ENCODE measurements around the gene OLFM2.
A peak's percentile ranks its signal among the peaks of the same experiment; 100 is the strongest.
"Not testable (repeated sequence)": the region's sequence is repeated elsewhere in the genome, so short reads cannot be mapped to it uniquely, and the experiment has no call there.

Gene OLFM2

DNA sequence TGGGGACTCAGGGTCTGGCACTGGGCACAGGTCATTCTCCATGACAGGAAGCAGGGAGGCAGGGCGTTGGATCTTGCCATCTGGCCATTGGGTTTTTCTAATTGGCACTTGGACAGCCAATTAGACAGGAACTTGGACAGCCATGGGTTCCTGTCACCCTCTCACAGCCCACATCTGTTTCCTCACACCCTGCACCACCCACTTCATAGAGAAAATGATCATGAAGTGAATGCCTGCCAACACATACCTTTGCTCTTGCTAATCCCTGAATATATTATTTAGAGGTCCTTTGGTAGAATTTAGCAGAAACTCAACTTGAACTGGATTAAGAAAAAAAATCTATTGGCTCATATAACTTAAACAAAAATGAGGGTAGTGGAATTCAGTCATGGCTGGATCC lies 4.9 kb upstream of the OLFM2 start:
- DNase-seq: no peak

DNA sequence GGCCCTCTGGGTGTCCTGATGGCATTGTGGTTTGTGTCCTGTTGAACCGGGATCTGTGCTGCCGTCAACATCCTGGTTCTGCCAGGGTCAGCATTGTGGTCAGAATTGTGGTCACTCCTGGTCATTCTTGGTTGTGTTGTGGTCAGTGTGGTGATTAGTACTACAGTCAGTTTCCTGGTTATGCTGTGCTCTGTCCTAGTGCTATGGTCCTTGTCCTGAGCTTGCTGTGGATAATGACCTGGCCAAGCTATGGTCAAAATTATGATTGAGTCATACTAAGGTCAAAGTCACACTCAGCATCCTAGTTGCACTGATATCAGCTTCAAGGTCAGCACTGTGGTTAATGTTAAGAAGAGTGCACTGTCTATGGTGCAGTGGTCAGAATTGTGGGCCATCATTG lies 4.5 kb upstream of the OLFM2 start:
- DNase-seq: no peak

DNA sequence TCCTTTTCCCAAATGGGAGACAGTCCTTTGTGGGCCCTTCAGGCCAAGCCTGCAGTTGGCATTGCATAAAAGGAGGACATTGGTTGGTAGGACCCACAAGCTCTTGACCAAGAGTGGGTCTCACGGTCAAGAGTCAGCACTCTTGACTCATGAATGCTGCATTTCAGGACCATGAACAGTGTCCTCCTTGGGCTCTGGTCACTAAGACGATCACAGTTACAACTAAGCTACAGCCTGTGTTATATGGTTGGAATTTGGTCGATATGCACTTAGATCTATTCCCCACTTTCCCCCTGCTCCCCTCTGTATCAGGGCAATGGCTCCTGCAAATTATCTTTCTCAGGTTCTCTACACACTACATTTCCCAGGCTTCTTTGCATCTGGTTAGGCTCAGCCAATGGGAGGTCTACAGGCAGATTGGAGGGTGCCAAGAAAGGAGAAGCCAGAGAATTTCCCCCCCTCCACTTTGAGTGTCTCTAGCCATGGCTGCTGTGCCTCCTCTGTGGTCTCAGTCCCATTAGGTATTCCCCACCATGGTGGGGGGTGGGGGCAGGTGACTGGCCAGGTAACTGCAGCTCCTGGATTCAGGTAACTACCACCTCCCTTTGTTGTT lies 3.1 kb upstream of the OLFM2 start:
- DNase-seq: no peak

DNA sequence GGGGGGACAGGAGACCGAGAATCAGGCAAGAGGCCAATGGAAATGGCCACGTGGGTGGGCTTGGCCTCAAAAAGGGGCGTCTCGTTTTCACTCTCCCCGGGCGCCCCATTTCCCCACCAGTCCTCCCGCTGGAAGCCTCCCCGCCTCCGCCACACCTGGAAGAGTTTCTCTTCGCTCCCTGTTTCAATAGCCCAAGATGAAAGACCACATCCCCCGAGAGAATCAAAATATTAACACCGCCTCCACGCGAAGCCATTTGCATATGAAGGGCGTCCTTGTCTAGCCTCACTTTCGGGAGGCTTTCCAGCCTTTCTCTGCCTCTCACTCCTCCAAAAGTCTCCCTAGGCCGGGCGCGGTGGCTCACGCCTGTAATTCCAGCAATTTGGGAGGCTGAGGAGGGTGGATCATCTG lies 691 bp upstream of the OLFM2 start:
- DNase-seq: peak in 1 of 2 experiments; percentile 13

DNA sequence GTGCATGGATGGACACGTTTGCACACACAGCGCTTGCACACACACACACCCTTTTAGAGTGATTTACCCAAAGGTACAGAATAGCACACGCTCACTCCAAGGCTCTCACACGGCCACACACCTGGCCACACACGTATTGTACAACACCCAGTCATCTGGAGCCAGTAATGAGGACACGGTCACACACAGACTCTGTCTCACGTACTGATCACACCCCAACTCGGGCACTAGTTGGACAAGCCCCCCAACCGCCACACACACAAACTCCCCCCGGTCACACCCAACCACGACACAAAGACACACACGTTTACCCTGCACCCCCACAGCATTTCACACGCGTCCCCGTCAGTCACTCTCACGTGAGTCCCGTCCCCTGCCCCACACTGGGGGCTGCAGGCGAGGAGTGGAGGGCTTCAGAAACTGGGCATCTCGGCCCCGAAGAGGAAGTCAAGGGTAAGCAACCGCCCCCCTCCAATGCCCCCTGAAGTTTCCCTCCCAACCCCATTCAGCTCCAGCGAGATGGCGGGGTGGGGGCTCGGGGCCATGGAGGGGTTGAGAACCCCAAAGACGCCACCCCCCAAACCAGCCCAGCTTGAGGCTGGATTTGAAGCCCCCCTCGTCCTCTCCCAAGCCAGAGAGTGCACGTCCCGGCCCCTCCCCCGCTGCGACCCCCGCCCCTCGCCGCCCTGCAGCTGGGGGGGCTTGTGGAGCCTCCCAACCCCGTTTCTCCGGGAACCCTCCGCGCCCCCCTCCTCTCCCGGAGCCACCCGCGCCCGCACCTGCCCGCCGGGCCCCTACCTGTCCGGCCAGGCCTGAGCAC lies 599 bp downstream of the OLFM2 start:
- DNase-seq: no peak

DNA sequence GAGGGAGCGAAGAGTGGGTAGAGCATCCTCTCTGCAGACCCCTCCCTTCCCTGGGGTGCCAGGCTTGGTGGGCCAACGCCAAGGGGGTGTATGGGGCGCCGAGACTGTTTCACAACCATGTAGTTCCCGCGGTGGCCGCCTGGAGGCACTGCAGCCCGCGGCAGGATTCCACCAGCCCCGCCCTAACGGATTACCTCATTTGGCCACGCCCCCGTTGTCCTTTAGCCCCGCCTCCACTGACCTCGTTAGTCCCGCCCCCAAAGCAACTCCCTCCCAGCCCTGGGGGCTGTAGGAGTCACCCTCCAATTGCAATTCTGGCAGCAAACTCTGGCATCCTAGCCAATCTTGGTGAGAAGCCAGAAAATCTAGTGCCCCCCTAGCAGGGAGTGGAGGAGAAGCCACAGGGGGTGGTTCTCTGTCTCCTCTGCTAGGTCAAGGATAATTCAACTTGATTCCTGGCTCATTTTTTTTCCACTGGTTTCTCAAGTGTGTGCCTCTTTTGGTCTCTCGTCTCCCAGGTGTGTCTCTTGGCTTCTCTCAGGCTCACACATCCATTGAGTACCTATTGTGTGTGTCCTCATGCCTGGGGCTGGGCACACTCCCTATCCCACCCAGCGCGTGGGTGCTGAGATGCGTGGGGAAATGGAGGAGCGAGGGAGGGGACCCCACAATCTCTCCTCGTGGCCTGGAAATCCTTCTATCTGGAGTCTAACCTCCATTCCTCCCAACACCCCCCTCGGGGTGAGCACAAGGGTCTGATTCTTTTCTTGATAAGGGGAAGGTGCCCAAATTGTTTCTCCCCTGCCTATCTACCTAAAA lies 2.0 kb downstream of the OLFM2 start:
- DNase-seq: peak in 1 of 2 experiments; percentile 74

DNA sequence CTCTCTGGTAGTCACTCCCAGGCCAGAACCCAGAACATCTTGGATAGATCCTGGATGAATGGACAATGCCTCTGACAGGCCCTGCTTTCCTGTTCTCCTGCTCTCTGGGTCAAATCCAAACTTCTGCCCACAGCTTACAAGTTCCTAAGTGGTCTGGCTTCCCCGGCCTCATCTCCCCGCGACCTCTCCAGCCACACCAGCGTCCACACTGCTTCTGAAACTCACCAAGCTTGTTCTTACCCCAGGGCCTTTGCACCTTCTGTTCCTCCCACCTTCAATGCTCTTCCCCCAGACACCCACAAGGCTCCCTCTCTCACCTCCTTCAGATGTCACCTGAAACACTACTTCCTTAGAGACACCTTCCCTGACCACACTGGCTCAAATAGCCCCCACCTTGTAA lies 3.5 kb downstream of the OLFM2 start:
- no peak for DNase-seq

DNA sequence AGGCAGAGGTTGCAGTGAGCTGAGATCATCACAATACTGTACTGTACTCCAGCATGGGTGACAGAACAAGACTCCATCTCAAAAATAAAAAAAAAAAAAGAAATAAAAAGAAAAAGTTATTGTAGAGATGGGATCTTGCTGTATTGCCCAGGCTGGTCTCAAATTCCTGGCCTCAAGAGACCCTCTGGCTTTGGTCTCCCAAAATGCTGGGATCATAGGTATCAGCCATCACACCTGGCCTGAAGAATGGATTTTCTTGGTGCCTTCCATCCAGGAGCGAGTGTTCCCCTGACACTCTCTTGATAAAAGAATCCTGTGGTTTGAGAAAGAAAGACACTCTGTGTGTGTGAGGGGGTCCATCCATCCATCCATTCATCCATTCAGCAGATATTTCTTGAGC lies 4.7 kb downstream of the OLFM2 start:
- no peak for DNase-seq

DNA sequence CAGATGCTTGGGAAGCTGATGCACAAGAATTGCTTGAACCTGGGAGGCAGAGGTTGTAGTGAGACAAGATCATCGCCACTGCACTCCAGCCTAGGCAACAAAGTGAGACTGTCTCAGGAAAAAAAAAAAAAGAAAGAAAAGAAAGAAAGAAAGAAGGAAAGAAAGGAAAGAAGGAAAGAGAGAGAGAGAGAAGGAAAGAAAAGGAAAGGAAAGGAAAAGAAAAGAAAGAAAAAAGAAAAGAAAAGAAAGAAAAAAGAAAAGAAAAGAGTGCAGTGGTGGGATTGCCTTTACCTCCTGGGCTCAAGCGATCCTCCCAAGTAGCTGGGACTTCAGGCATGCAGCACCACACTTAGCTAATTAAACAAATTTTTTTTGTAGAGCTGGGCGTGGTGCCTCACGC lies 12.9 kb downstream of the OLFM2 start:
- DNase-seq: no peak

DNA sequence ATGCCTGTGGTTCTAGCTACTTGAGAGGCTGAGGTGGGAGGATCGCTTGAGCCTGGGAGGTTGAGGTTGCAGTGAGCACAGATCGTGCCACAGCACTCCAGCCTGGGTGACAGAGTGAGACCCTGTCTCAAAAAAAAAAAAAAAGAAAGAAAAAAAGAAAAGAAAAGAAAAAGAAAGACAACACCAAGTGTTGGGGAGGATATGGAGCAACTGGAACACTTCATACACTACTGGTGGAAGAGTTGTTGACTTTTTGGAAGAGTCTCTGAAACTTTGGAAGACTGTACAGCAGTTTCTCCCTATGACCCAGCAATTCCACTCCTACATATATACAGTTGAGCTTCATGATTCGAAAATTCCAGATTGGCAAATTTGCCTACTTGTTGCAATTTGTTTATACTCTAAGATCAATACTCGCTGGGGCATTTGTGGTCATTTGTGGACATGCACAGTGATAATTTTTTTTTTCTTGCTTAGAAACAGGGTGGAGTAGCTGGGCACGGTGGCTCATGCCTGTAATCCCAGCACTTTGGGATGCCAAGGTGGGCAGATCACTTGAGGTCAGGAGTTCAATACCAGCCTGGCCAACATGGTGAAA lies 13.4 kb downstream of the OLFM2 start:
- not testable (repeated sequence) for DNase-seq

DNA sequence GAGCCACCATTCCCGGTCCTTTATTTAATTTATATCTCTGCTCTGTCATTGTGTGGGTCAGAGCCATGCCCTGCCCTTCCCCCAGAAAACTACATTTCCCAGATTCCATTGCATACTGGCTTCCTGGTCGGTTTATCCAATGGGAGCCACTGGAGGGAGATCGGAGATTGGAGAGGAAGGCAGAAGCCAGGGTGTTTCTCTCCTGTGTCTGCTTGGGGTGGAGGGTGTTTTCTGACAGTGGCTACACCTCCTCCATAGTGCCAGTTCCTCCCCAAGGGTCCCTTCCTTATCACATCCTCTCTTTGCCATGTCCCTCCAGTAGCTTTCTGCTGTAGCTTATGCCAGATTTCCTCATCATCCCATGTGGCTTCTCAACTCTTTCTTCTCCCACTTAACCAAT lies 19.0 kb downstream of the OLFM2 start:
- peak; percentile 26 to 46 for DNase-seq

DNA sequence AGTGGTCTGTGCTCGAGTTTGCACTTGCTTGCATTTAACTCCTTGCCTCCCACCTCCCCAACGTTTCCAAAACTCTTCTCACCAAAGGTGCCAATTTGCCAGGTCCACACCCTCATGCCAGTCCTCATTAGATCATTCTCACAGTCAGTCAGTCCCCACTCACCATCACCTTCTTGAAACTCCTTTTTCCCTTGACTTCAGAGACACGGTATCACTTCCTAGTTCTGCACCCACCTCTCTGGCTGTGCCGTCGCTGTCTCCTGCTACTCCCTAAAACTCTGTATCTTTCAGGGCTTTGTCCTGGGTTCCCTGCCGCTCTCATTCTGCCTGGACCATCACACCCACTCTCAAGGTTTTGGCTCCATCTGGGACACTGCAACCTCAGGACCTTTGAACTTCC lies 19.6 kb downstream of the OLFM2 start:
- DNase-seq: no peak

DNA sequence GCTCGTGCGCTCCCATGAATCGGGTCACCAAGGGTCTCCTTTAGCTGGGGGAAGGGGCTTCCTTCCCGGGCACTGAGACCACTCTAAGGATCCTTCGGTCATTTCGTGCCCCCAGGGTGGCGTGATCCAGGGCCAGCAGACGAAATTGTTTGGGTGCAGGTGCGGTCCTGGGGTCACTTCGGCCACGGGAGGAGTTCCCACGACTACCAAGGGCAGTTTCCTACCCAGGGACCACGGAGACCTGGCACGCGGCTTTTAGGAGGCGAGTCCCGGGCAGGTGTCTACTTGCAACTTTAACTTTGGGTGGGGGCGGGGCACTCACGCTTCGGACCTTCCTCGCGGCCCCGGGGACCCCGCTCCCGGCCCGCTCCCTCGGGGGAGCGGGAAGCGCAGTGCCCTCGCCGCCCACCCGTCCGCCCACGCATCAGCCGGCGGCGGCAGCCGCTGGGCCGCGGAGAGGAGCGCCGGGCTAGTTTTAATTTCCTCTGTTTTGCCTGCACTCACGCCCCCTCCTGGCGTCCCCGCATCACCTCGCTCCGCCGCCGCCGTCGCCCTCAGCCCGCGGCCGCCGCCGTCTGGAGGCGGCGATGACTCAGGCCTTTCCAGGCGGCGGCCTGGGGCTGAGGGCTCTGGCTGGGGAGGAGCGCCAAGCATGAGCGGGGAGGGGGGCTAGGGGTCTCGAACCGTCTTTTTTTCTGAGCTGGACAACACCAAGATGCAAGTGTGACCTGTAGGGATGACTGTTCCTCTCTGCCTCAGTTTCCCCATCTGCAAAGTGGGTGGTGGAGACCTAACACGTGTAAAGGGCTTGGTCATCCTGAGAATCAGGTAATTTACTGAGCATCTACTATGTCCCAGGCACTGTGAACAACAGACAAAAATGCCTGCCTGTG lies 21.8 kb downstream of the OLFM2 start:
- DNase-seq: peak in 1 of 2 experiments; percentile 79

DNA sequence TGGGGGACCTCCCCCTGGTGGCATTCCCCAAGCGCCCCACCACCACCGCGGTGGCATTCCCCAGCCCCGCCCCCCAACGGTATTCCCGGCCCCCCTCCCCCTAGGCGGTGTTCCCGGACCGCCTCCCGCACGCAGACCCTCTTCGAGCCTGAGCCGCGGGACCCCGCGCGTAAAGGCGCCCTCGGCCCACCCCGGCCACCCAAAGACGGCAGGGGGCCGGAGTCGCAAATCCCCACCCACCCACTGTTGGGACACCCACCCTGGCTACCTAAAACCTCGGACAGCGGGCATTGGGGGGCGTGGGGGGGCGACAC lies 22.4 kb downstream of the OLFM2 start:
- DNase-seq: no peak

DNA sequence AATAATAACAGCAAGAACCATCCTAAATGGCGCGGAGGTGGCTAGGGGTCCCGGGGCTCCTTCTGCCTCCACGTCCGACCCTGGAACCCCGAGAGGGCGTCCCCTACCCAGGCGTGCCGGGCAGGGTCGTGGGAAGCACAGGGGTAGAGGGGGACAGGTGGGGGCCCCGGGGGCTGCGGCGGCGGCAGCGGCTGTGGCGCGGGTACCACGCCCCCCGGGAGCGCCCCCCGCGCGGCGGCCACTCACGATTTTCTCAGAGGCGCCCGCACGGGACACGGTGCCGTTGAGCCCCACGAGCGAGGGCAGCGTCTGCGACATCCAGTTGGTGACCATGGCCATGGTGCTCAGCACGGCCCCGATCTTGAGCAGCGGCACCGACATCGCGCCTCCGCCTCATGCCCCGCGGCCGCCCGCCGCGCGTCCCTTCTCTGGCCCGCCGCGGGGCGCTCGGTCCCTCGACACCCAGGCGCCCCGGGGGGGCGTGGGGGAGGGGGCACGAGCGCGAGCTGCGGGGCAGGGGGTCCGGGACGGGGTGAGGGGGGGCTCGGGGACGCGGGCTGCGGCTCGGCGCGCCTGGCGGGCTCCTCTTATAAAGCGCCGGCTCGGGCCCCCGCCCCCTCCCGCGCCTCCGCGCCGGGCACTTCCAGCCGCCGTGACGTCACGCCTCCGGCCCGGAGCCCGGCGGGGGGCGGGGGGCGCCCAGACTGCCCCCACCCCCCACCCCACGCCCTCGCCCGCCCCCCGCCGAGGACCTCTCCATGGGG lies 22.9 kb downstream of the OLFM2 start:
- DNase-seq: no peak

DNA sequence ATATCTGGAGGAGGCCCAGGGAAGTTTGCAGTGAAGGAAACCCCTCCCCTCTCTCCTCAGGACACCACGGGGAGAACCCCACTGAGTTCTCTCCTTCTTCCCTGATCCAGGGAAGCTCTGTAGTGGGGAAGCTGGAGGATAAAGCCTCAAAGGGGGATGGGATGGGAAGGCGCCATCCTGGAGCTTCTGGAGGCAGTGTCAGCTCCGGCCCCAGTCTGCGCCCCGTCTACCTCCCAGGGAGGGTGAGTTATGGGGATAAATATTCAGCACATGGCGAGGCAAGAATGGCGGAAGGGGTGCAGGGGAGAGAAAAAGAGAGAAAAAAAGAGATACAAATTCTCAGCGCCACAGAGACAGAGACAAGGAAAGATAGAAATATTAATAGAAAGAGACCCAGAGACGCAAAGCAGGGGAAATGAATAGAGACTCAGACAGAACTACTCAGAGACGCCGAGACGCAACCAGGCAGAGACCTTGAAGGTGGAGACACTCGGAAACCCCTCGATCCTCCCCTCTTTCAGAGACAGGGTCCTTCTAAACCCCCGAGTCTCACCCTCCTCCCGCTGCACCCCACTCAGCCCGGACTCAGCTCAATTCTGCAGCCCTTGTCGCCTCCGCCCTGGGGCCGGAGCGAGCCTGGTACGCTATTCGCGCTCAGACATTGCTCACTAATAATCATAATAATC lies 23.6 kb downstream of the OLFM2 start:
- DNase-seq: no peak

DNA sequence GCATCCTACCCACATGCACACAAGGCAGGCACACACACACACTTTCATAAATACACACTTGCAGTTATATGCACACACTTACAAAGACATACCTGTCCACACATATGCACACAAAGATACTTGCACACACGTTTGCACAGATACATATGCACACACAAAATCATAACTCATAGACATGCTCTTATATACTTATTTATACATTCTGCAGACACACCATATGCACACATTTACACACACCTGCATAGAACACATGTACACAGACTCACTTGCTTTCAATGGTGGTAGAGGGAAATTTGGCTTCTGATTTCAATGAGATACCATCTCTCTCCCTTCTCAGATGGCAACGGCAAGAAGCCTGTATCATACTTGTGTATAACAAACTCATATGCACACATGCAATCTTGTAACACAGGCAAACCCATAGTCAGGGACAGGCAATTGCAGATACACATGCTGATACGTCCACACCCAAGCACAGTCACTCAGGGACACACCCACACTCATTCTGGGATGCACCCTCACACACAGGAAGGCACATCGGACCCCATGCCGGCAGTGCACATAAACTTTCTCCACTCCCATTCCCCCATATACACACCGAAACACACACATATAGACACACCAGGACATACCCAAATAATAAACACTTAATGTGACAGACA lies 24.7 kb downstream of the OLFM2 start:
- no peak for DNase-seq

DNA sequence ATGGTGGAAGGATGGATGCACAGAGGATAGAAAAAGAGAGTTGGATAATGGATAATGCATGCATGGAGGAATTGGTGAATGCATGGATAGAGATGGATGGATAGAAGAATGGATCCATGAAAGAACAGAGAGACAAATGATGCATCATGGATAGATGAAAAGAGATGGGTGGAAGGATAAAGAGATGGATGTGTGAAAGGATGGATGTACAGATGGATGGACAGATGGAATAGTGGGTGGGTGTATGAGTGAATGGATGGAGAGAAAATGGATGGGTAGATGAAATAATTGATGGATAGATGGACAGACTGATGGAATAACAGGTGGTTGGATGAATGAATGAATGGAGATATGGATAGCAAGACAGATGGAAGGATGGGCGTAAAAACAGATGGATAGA lies 25.7 kb downstream of the OLFM2 start:
- no peak for DNase-seq

DNA sequence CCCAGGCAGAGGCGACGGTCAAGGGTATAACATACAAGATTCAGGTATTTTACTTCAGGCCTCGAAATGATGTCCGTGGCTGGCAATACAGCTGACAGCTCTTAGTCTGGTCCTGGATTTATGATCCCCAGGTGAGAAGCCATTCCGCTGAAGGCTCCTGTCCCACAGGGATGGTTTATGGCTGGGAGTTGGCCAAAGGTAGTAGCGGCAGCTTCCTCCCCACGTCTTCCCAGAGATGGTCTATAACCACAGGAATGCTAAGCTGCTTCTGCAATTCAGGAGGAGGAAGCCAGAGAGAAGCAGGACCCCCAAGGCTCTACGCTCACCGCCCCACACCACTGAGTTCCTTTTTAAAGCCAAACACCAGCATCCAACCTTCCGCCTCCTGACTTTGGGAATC lies 27.1 kb downstream of the OLFM2 start:
- no peak for DNase-seq

DNA sequence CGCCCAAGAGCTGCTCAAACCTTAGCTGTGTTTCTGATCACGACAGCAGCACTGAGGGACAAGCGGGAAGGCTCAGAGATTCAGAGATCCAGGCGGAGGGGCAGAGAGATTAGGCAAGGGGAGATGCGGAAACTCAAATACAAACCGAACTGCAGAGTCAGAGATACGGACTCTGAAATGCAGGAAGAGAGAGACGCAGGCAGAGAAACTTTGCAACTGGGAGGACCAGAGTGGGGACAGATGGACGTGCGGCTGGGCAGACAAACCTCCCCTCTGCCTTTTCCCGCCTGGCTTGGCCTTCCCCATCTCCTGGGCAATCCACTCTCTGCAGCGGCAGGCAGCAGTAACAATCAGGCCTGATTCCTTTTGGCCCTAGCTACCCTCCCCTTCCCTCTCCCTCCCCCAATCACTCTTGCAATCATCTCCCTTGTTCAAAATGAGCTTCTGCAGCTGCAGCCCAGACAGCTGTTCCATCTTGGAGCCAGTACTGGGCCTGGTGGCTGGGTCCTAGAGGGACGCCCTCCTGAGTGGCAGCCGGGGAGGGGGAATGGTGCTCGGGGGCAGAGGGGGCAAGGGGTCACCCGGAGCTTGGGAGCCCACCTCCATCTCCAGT lies 29.7 kb downstream of the OLFM2 start:
- DNase-seq: no peak

All from NCI-H526 (cell line).